Spleen (tissue), 11 donors: ENCODE results near the gene GIGYF2. TPM values are rescaled to one million over a fixed set of nuclear protein-coding genes. Genes with fewer than 3 reads are reported as not detected.

ENCODE experiments used
- DNase-seq: peaks from one replicate; pipeline ENCODE4 v3.0.0-alpha.2; 2020
- H3K27ac ChIP-seq, 8 donors: fragments of 200-600 bp; sonication (generic) in 7 of 8; 1 replicate in 4 of 8; 2 replicates in 4 of 8; pipeline versions ENCODE4 v1.5.0 to v1.8.0; 2016 to 2021; ENCODE audit warnings: inconsistent platforms in 4 of 8, mild to moderate bottlenecking in 4 of 8, moderate library complexity in 1 of 8
- H3K27me3 ChIP-seq, 7 donors: fragments of 200-600 bp; sonication (generic) in 6 of 7; replicated peaks in 1 of 7; 1 replicate in 4 of 7; 2 replicates in 3 of 7; pipeline versions ENCODE4 v1.5.0 to v1.8.0; 2016 to 2021; ENCODE audit warnings: inconsistent platforms in 3 of 7, mild to moderate bottlenecking in 1 of 7
- H3K36me3 ChIP-seq, 6 donors: fragments of 200-600 bp; sonication (generic) in 5 of 6; 1 replicate in 4 of 6; 2 replicates in 2 of 6; pipeline versions ENCODE4 v1.5.0 to v1.8.0; 2016 to 2021; ENCODE audit warnings: inconsistent platforms in 2 of 6
- H3K4me1 ChIP-seq, 6 donors: fragments of 200-600 bp; sonication (generic) in 5 of 6; 1 replicate in 3 of 6; 2 replicates in 3 of 6; pipeline versions ENCODE4 v1.5.0 to v1.8.0; 2016 to 2021; ENCODE audit warnings: inconsistent platforms in 3 of 6
- H3K4me3 ChIP-seq, 8 donors: fragments of 200-600 bp; sonication (generic) in 7 of 8; 1 replicate in 4 of 8; 2 replicates in 4 of 8; pipeline versions ENCODE4 v1.5.0 to v1.8.0; 2016 to 2021; ENCODE audit warnings: inconsistent platforms in 4 of 8, mild to moderate bottlenecking in 4 of 8, moderate library complexity in 2 of 8
- H3K9me3 ChIP-seq, 8 donors: fragments of 200-600 bp; sonication (generic) in 7 of 8; 1 replicate in 4 of 8; 2 replicates in 4 of 8; pipeline versions ENCODE4 v1.5.0 to v1.8.0; 2016 to 2021; ENCODE audit warnings: inconsistent platforms in 4 of 8
- POLR2A ChIP-seq, 3 donors: fragments of 450-650 bp; IDR thresholded peaks; one replicate each; pipeline ENCODE4 v1.5.1; 2017; ENCODE audit warnings: antibody characterized with exemption in 3 of 3, mild to moderate bottlenecking in 1 of 3
- POLR2AphosphoS5 ChIP-seq, 3 donors: sonication (generic); formaldehyde crosslinking; IDR thresholded peaks; one replicate each; pipeline ENCODE4 v1.5.1; 2017; ENCODE audit warnings: antibody characterized with exemption in 3 of 3
- WGBS, 5 donors: extraction: QIAGEN DNeasy Blood & Tissue Kit in 3 of 5; methylation state at CpG; one replicate each; pipeline versions ENCODE4 v1.1.5 to v1.1.7; 2013 to 2018; 5-methylcytosine and 5-hydroxymethylcytosine counted together
- intact Hi-C: fragments of 100-400 bp; cut with DNase I; formaldehyde crosslinking; loops from one replicate; pipeline ENCODE4 v1.15.0; 2023; ENCODE audit warnings: low total_unique reads
- polyA plus RNA-seq, 3 donors: library from polyadenylated mRNA; stranded (reverse); fragments of 200-250 nt; gene quantifications; one replicate each; pipeline ENCODE4 v1.2.1, GENCODE V29; 2013
- total RNA-seq, 7 donors: library from RNA; depleted of rRNA in 3 of 7; stranded (reverse); fragments of >200 nt in 3 of 7; fragmentation: NEBNext Ultra II Directional in 4 of 7; extraction: Animal tissue kit (Norgen Biotek cat#: 25700) in 4 of 7; gene quantifications; one replicate each; pipeline versions ENCODE4 v1.1.0 to v1.2.1, GENCODE V29; 2016 to 2021
- TF ChIP-seq, protein P1 (sequence below), 11 experiments: fragments of 200-600 bp in 7 of 11; fragments of 450-650 bp in 4 of 11; sonication (generic) in 4 of 11; IDR thresholded peaks in 8 of 11; conservative IDR thresholded peaks in 3 of 11; 1 replicate in 7 of 11; 2 replicates in 4 of 11; pipeline versions ENCODE4 v1.4.0 to v1.8.0; 2016 to 2021; ENCODE audit warnings: antibody characterized with exemption in 11 of 11, inconsistent platforms in 4 of 11, mild to moderate bottlenecking in 1 of 11
- donor health status: healthy with polysubstance abuse.
- donor health status: DM: no; HTN: no; CAD: no; lungs with moderate emphysema.
- donor health status: DM: no; HTN: no; CAD: no.
- donor health status: Bipolar disorder and iron deficiency.
- donor health status: healthy.
- donor health status: DM: no; HTN: no; CAD: no.
- donor health status: DM: yes; HTN: yes; CAD: no.

Gene GIGYF2
- total and polyA plus RNA-seq, 10 donors, result 7.3 to 116 (median 97.2) TPM

DNA sequence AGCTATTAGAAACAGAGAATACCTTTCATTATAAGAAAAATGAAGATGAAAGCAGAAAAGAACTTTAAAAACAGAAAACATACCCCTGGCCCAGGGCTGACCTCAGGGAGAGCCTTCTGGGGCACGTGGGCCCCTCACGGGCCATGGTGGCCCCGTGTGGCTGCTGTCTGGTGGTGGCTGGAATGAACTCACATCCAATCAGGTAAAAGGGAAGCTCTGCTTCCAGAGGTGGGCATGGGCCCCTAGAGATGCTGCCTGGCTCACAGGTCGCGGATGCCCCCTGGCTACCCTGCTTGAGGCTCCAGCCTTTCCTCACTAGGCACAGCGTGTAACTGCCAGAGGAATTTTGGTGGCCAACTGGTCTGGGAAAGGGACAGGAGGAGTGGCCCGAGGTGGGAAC lies 189.5 kb downstream of the GIGYF2 start:
- H3K27ac ChIP-seq, result no peak overlapping the region
- no peaks in the 10 kb centered on the region for H3K9me3 ChIP-seq
- WGBS, 5 donors, result 70 to 89% (median 85%) methylated on average over 6 to 7 of the region's 7 CpGs
- no peak for DNase-seq
- TF ChIP-seq POLR2A (IDR thresholded peaks at IDR 0.05) (no peak), POLR2AphosphoS5 (IDR thresholded peaks at IDR 0.05) (no peak)
- TF ChIP-seq, protein P1, sequence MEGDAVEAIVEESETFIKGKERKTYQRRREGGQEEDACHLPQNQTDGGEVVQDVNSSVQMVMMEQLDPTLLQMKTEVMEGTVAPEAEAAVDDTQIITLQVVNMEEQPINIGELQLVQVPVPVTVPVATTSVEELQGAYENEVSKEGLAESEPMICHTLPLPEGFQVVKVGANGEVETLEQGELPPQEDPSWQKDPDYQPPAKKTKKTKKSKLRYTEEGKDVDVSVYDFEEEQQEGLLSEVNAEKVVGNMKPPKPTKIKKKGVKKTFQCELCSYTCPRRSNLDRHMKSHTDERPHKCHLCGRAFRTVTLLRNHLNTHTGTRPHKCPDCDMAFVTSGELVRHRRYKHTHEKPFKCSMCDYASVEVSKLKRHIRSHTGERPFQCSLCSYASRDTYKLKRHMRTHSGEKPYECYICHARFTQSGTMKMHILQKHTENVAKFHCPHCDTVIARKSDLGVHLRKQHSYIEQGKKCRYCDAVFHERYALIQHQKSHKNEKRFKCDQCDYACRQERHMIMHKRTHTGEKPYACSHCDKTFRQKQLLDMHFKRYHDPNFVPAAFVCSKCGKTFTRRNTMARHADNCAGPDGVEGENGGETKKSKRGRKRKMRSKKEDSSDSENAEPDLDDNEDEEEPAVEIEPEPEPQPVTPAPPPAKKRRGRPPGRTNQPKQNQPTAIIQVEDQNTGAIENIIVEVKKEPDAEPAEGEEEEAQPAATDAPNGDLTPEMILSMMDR (IDR thresholded peaks at IDR 0.05 in 8 of 11, conservative IDR thresholded peaks at IDR 0.05 in 3 of 11), result no peak
- intact Hi-C loops, result no loop called here
- no peaks in the 10 kb centered on the region for H3K36me3 ChIP-seq
- H3K4me3 ChIP-seq, result no peak overlapping the region
- H3K4me1 ChIP-seq, result peaks cover 0 to 12% (median 4%) of the 10 kb centered on the region in 6 donors
- peaks cover 0 to 33% (median 0%) of the 10 kb centered on the region in 7 donors for H3K27me3 ChIP-seq

DNA sequence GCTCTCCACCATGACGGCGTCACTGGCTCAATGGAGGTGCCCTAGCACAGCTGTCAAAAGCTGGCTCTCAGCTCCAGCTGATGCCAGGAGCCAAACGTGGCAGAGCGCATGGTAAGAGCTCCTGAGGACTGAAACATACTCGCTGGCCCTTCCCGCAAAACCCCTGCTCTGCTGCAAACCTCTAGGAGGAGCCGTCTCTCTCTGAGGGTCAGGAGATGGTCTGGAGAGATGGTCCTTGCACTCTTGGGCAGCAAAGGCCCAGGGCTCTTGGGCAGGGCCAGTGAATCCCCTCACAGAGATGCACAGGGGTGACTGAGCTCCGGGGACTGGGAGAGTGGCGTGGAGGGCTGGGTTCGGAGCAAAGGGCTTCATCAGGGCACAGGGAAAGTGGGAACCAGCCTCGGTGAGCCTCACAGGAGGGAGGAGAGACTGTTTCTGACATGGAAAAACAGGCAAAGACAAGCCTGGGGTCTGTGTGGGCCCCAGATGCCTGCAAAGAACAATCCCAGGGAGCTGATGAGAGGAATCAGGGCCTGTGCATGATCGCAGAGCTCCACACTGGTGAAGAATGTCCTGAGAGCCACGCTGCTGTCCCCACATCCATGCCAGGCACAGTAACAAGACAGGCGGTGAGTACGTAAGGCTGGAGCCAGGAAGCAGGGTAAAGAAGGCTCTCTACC lies 190.2 kb downstream of the GIGYF2 start:
- peak; percentile 45 for DNase-seq
- Histone ChIP-seq H3K27me3 (peaks cover 0 to 40% (median 0%) of the 10 kb centered on the region in 7 donors), H3K4me3 (no peak overlapping the region), H3K9me3 (no peaks in the 10 kb centered on the region), H3K36me3 (no peaks in the 10 kb centered on the region), H3K27ac (no peak overlapping the region), H3K4me1 (peaks cover 0 to 12% (median 4%) of the 10 kb centered on the region in 6 donors)
- TF ChIP-seq POLR2A (IDR thresholded peaks at IDR 0.05) (no peak), POLR2AphosphoS5 (IDR thresholded peaks at IDR 0.05) (no peak)
- TF ChIP-seq, protein P1 (IDR thresholded peaks at IDR 0.05 in 8 of 11, conservative IDR thresholded peaks at IDR 0.05 in 3 of 11), result no peak
- intact Hi-C loops, result no loop called here
- 77 to 87% (median 80%) methylated on average over 14 to 15 of the region's 15 CpGs for WGBS, 5 donors

DNA sequence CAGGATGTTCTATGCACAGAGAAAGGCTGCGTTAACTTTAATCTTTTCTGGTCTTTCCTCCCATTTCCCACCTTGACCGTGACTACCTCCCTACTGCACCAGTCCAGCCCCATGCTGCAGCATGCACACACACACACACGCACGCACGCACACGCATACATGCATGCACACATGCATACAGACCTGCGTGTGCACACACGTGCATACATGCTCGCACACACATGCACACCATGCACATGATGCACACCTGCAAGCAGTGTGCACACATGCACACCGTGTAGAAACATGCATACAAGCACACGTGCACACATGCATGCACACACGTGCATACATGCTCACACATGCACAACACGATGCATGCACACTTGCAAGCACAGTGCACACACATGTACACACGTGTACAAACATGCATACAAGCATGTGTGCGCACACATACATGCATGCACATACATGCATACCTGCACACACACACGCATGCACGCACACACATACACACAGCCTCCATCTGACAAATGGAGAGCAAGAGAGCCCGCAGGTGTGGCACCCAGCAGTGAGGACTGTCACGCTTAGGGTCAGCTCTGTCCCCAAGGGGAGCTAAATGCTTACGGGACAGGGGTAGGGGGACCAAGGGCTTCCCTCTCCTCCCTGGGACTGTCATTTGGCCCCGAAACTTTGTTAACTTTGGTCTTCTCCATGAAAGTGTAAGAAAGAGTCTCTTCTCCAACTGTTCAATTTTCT lies 191.1 kb downstream of the GIGYF2 start:
- Histone ChIP-seq H3K27ac (no peak overlapping the region), H3K36me3 (no peaks in the 10 kb centered on the region), H3K27me3 (peaks cover 0 to 47% (median 0%) of the 10 kb centered on the region in 7 donors), H3K9me3 (no peaks in the 10 kb centered on the region), H3K4me1 (peaks cover 0 to 12% (median 4%) of the 10 kb centered on the region in 6 donors), H3K4me3 (no peak overlapping the region)
- 78 to 88% (median 87%) methylated on average over 19 to 21 of the region's 21 CpGs for WGBS, 5 donors
- peak; percentile 51 for DNase-seq
- intact Hi-C loops, result no loop called here
- TF ChIP-seq, protein P1 (IDR thresholded peaks at IDR 0.05 in 8 of 11, conservative IDR thresholded peaks at IDR 0.05 in 3 of 11), result no peak
- no peak for TF ChIP-seq POLR2AphosphoS5 (IDR thresholded peaks at IDR 0.05)
- no peak for TF ChIP-seq POLR2A (IDR thresholded peaks at IDR 0.05)
